ENCODE data around the gene SARDH.

The SARDH gene

GRCh38 chr9:133732639-133733408 lies 5.3 kb downstream of the SARDH start:
- no peak for FAIRE-seq

- peak; percentile 76 for FAIRE-seq
Observed at GRCh38 chr9:133731876-133732638, 6.1 kb downstream of the SARDH start.

DNA sequence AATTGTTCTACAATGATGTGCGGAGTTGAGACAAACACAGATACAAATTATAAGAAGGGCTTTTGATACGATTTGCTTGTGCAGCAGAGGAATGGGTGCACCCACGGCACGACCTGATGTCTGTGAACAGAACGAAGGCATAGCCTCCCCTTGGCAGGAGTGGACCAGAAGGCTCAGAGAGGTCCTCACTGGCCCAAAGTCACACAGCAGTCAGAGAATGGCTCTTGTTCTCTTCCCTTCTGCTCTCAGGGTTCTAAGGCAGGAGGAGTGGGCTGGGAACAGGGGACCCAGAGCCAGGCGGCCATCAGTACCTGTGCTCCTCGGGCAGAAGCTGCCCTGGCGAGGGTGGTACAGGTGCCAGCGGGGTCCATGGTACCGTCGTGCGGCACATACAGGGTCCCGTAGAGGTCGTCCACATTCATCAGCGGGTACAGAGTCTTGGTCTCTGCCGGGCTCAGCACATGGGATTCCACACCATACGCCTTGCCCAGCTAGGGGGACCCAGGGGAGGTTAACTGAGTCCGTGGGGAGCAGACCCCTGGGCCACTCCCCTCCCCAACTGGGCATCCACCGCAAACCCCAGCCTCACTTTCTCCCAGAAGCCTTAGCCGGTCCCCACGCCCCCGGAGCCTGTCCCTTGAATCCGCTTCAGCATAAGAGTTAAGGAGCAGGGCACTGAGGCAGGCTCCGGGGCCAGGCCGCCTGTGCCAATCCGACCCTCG lies 7.0 kb downstream of the SARDH start:
- FAIRE-seq = no peak

DNA sequence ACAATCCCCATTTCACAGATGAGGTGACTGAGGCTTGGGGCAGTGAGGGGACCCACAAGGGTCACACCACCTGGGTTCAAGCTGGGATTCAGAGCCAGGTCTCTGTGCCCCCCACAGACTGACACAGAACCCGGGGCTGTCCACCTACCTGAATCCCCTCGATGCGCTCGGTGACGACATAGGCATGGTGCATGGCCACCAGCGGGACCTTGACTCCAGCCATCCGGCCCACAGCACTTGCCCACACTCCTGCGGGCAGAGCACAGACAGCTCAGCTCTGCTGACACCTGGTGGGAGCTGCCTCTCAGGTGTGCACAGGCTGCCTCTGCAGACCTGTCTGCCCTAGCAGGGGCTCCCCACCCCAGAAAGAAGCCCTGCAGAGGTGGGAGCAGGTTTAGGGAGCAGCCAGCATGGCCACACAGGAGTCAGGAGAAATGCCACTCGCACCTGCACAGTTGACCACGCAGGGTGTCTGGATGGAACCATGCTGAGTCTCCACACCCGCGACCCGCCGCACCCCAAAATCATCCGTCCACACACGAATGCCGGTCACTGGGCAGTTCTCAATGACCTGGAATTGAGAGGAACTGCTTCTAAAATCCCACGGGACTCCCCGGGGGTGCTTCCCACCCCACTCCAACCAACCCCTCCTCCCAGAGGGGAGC lies 8.4 kb downstream of the SARDH start:
- FAIRE-seq = no peak

DNA sequence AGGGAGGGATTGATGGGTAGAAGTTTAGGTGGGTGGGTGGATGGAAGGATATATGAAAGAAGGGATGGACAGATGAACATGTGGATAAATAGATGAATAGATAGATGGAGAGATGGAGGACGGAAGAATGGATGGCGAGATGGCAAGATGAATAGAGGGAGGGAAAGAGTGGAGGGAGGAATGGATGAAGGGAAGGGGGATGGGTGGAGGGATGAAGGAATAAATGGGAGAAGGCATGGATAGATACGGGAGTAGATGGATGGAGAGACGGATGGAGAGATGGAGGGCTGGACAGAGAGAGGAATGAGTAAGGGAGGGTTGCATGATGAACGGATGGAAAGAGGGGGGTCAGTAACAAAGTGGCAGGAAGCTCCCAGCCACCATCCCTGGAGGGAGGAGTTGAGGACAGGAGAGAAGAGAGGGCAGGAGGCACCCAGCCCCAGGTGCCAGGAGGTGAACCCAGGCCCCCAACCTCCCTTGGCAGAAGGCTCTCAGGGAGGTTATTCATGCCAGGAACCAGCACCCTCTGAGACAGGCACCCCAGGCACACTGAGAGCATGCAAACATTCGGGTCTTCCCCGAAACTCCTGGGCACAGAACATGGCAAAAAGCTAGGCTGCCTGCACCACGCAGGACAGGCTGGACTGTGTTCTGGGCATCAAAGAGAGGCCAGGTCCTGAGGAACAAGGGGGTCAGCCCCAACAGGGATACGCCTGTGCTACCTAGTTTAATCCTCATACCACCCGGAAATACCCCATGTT lies 9.1 kb downstream of the SARDH start:
- no peak for FAIRE-seq

GRCh38 chr9:133727876-133728441 lies 10.2 kb downstream of the SARDH start:
- no peak for FAIRE-seq

- FAIRE-seq = no peak
Observed at GRCh38 chr9:133727277-133727875, 10.8 kb downstream of the SARDH start.

DNA sequence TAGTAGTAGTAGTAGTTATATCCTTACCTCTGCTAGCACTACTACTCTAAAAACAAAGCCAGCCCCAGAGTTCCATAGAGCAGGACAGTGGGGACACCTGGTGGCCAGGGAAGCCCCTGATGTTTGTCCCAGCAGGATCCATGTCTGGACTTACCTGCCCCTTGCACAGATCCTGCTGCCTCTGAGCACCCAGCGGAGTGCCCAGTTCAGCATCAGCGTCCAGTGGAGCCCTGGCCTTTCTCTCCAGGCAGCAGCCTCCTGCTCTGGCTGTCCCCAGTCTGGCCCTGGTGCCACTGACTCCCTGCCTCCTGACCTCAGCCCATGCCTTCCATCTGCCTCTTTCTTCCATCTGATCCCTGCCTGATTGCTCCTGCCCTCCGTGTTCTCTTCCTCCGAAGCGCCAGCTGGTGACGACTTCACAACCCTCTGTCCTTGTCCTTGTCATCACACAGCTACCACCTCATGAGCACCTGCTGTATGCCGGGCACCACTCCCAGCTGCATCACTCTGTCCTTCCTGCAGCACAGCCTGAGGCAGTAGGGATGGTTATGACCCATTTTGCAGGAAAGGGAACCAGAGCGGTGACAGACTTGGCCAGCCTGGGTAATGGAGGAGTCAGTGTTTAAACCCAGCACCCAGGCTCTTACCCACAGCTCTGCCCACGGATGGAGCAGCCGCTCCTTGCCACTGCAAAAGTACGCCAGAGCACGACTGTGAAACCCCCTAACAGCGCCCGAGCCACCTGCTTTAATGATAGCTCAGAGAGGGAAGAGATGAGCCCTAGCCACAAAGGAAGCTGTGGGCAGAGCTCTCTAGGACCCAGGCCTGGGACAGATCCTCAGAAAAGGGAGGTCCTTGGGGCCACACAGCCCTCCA lies 11.5 kb downstream of the SARDH start:
- FAIRE-seq = no peak

GRCh38 chr9:133725886-133726285 lies 12.3 kb downstream of the SARDH start:
- FAIRE-seq = no peak

GRCh38 chr9:133718563-133719315 lies 19.4 kb downstream of the SARDH start:
- no peak for FAIRE-seq

DNA sequence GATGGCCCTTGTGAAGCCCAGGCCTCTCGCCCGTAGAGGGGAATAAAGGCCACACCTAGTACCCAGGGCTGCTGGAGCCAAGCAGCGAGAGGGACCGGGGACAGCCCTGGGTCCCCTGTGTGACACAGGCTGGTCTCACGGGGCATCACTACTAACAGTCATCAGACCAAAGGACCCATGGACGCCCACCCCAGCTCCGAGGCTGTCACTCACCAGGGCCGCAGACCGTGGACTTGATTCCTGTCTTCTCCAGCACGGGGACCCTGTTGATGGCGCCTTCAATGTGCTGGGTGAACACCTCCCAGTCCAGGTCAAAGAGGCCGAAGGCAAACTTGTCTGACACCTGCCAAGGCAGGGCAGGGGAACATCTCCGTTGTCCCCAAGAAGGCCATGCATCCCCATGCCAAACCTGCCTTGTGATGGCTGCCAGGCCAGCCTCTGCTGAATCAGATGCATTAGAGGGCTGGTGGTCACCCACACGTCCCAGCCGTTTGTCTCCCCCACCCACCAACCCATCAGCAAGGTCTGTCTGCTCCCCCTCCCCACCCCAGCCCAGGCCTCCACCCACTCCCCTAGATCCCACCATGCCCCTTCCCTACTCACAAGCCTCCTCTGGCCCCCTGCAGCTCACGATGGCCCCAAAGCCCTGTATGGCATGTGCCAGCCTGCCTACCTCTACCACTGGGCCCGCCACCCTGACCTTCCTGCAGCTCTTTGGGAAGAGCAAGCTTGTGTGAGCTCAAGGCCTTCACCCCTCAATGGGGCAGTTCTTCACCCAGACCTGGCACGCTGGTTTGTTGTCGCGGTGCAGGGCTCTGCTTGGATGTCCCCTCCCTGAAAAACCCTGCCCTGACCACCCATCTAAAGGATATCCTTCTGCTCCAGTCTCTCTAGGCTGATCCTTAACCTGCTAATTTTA lies 20.8 kb downstream of the SARDH start:
- no peak for FAIRE-seq

- FAIRE-seq = no peak
Observed at GRCh38 chr9:133716564-133717112, 21.5 kb downstream of the SARDH start.

- FAIRE-seq = no peak
Observed at GRCh38 chr9:133715866-133716563, 22.1 kb downstream of the SARDH start.

DNA sequence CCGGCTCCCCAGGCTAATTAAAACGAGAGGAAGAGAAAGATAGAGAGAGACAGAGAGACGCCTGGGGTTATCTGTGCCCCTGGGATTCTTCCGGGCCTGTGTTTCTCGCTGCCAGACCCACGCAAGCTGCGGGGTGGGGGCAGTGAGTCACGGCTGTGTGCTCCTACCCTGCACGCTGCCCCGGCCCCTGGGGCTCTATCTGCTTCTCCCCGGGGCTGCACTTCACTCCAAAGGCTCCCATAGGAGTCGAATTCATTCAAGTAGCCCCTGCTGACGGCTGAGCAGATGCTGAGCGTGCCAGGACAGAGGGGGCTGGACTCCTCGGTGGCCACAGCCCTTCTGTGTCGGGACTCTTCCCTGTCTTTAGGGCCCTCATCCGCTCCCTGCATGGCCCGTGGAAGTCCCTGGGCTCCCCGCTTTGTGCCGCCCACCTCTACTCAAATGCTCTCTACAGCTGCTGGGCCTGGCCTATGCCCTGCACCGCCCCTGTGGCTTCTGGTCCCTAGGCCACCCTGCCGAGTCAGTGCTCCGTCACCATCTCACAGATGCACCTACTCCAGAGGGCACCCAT lies 22.8 kb downstream of the SARDH start:
- FAIRE-seq = no peak

DNA sequence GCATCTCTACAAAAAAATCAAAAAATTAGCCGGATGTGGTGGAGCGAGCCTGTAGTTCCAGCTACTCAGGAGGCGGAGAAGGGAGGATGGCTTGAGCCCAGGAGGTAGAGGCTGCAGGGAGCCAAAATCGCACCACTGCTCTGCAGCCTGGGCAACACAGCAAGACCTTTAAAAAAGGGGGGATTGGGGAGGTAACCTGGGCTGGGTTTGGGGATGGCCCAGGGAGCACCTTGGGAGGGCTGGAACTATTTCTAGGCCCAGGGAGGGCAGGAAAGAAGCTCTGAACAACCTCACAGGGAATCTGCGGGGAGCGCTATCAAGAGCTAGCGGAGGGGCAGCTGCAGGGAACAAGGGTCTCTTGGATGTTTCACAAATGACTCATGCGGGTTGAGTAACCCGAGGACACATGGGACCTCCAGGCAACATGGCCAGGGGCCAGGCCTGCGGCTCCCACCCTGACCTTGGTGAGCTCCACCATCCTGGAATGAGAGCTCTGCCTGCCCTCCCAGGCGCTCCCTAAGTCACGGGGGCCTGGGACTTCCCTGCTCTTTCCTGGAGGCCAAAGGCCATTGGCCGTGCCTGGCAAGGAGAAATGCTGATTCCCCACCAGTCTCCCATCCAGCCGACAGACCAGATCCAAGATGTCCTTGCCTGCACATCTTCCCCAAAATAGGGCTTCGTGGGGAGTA lies 23.4 kb downstream of the SARDH start:
- no peak for FAIRE-seq

- no peak for FAIRE-seq
Observed at GRCh38 chr9:133713960-133714495, 24.1 kb downstream of the SARDH start.

All from G401.6 (cell line).